ENCODE data around the gene APOL6. TPM values are rescaled to one million over a fixed set of nuclear protein-coding genes. Genes with fewer than 3 reads are reported as not detected.
"Not testable (repeated sequence)": the region's sequence is repeated elsewhere in the genome, so short reads cannot be mapped to it uniquely, and the experiment has no call there.

The APOL6 gene
- total RNA-seq, 1 experiment from 2014 or later = 16.2 TPM

GRCh38 chr22:35677460-35678187, 29.4 kb downstream of the APOL6 start:
- no peak for DNase-seq (ENCODE audit: low read depth)

GRCh38 chr22:35678836-35679235, 30.6 kb downstream of the APOL6 start:
- DNase-seq (ENCODE audit: low read depth) = no peak

GRCh38 chr22:35679492-35679891, 31.2 kb downstream of the APOL6 start:
- peak; percentile 29 for DNase-seq (ENCODE audit: low read depth)

GRCh38 chr22:35681454-35682052, 33.3 kb downstream of the APOL6 start:
- DNase-seq (ENCODE audit: low read depth) = no peak

- no peak for DNase-seq (ENCODE audit: low read depth)
Measured at GRCh38 chr22:35683560-35683959, 35.3 kb downstream of the APOL6 start.

- DNase-seq (ENCODE audit: low read depth) = peak; percentile 29
Measured at GRCh38 chr22:35684270-35684700, 36.0 kb downstream of the APOL6 start.

- no peak for DNase-seq (ENCODE audit: low read depth)
Measured at GRCh38 chr22:35684732-35685131, 36.5 kb downstream of the APOL6 start.

GRCh38 chr22:35685731-35686130, 37.5 kb downstream of the APOL6 start:
- DNase-seq (ENCODE audit: low read depth) = no peak

GRCh38 chr22:35686298-35686697, 38.1 kb downstream of the APOL6 start:
- DNase-seq (ENCODE audit: low read depth) = no peak

- no peak for DNase-seq (ENCODE audit: low read depth)
Measured at GRCh38 chr22:35687461-35687860, 39.2 kb downstream of the APOL6 start.

GRCh38 chr22:35688913-35689675, 40.8 kb downstream of the APOL6 start:
- no peak for DNase-seq (ENCODE audit: low read depth)

GRCh38 chr22:35690001-35690400, 41.8 kb downstream of the APOL6 start:
- no peak for DNase-seq (ENCODE audit: low read depth)

GRCh38 chr22:35695202-35695601, 47.0 kb downstream of the APOL6 start:
- DNase-seq (ENCODE audit: low read depth) = no peak

- no peak for DNase-seq (ENCODE audit: low read depth)
Measured at GRCh38 chr22:35697142-35697541, 48.9 kb downstream of the APOL6 start.

- not testable (repeated sequence) for DNase-seq (ENCODE audit: low read depth)
Measured at GRCh38 chr22:35699852-35700251, 51.6 kb downstream of the APOL6 start.

GRCh38 chr22:35703861-35704584, 55.8 kb downstream of the APOL6 start:
- DNase-seq (ENCODE audit: low read depth) = no peak

GRCh38 chr22:35705141-35705540, 56.9 kb downstream of the APOL6 start:
- DNase-seq (ENCODE audit: low read depth) = peak; percentile 64

- no peak for DNase-seq (ENCODE audit: low read depth)
Measured at GRCh38 chr22:35708453-35708852, 60.2 kb downstream of the APOL6 start.

GRCh38 chr22:35708917-35709316, 60.7 kb downstream of the APOL6 start:
- no peak for DNase-seq (ENCODE audit: low read depth)

GRCh38 chr22:35711336-35711735, 63.1 kb downstream of the APOL6 start:
- no peak for DNase-seq (ENCODE audit: low read depth)

- no peak for DNase-seq (ENCODE audit: low read depth)
Measured at GRCh38 chr22:35712672-35713071, 64.4 kb downstream of the APOL6 start.

GRCh38 chr22:35717572-35717971, 69.3 kb downstream of the APOL6 start, which contains the start of gene APOL5:
APOL5 (plus strand) TSS chr22:35717872; CDS start chr22:35717872, 0 bp downstream.
- DNase-seq (ENCODE audit: low read depth) = no peak
